Panc1 (cell line): Measurements from ENCODE around the gene CRKL.
A peak's percentile ranks its signal among the peaks of the same experiment; 100 is the strongest.

Source experiments
- CTCF ChIP-seq: fragments of 450-650 bp; IDR thresholded peaks from 2 replicates; pipeline ENCODE4 v1.5.1; 2017; ENCODE audit warnings: mild to moderate bottlenecking
- REST ChIP-seq, 2 experiments: IDR thresholded peaks; 2 replicates each; pipeline ENCODE4 v1.6.1; 2011 to 2012; ENCODE audit warnings: low read depth in 2 of 2, control low read depth in 1 of 2, low read length in 1 of 2, mild to moderate bottlenecking in 1 of 2, moderate library complexity in 1 of 2; ENCODE audit not compliant: insufficient read depth in 1 of 2
- TCF7L2 ChIP-seq: IDR thresholded peaks from 2 replicates; pipeline ENCODE4 v1.6.1; 2011; ENCODE audit warnings: mild to moderate bottlenecking, low read depth, low read length, inconsistent platforms

GRCh38 chr22:20916916-20917810 is at the start of gene CRKL:
- TF ChIP-seq CTCF (peak; percentile 93), TCF7L2 (peak; percentile 47; the same call in 1 of the 2 replicates), REST (IDR thresholded peaks at IDR 0.05; ENCODE audit: insufficient read depth in 1 of 2, low read depth in 2 of 2, low read length in 1 of 2) (no peak)
